GM12891 (cell line): ENCODE measurements around the gene ZNF282.

Experiments used
- POLR2A ChIP-seq: IDR thresholded peaks from 2 replicates; pipeline ENCODE4 v1.6.1; 2011; ENCODE audit warnings: low read depth, low read length, control low read depth
- POLR2AphosphoS5 ChIP-seq: IDR thresholded peaks from 2 replicates; pipeline ENCODE4 v1.6.1; 2011; ENCODE audit warnings: low read depth, low read length, control low read depth
- POU2F2 ChIP-seq: IDR thresholded peaks from 2 replicates; pipeline ENCODE4 v1.6.1; 2011; ENCODE audit warnings: low read depth, mild to moderate bottlenecking, control low read depth, low read length, moderate library complexity
- SPI1 ChIP-seq: IDR thresholded peaks from 2 replicates; pipeline ENCODE4 v1.6.1; 2011; ENCODE audit warnings: low read depth, low read length, control low read depth

- TF ChIP-seq POLR2A (no peak), POU2F2 (no peak), SPI1 (no peak), POLR2AphosphoS5 (no peak)
Measured at GRCh38 chr7:149171892-149172533, 23.3 kb upstream of the ZNF282 start.
